BLaER1 treated with 17β-estradiol and CSF1 and Interleukin-3, amounts not matched to agents 10 nM and 100 nM (cell line): ENCODE data around the gene NENF.
A peak's percentile ranks its signal among the peaks of the same experiment; 100 is the strongest.

Experiments
- H3K27ac ChIP-seq, 11 experiments: shearing (Covaris generic); formaldehyde crosslinking; 2 replicates each; pipeline ENCODE4 v1.8.1; 2022
- H3K27me3 ChIP-seq, 11 experiments: shearing (Covaris generic); formaldehyde crosslinking; 2 replicates each; pipeline ENCODE4 v1.8.1; 2022
- H3K36me3 ChIP-seq, 11 experiments: shearing (Covaris generic); formaldehyde crosslinking; 2 replicates each; pipeline ENCODE4 v1.8.1; 2022
- H3K4me1 ChIP-seq, 10 experiments: shearing (Covaris generic); formaldehyde crosslinking; 2 replicates each; pipeline ENCODE4 v1.8.1; 2022
- H3K4me2 ChIP-seq, 11 experiments: shearing (Covaris generic); formaldehyde crosslinking; 2 replicates each; pipeline ENCODE4 v1.8.1; 2022
- H3K4me3 ChIP-seq, 10 experiments: shearing (Covaris generic); formaldehyde crosslinking; 2 replicates each; pipeline ENCODE4 v1.8.1; 2022
- H3K9ac ChIP-seq, 11 experiments: shearing (Covaris generic); formaldehyde crosslinking; 2 replicates each; pipeline ENCODE4 v1.8.1; 2022
- H3K9me3 ChIP-seq, 11 experiments: shearing (Covaris generic); formaldehyde crosslinking; replicated peaks in 1 of 11; 2 replicates each; pipeline ENCODE4 v1.8.1; 2022
- H4K20me1 ChIP-seq, 11 experiments: shearing (Covaris generic); formaldehyde crosslinking; 2 replicates each; pipeline ENCODE4 v1.8.1; 2022
- Cebpa-rat ChIP-seq, 11 experiments: shearing (Covaris generic); IDR thresholded peaks; 2 replicates each; pipeline ENCODE4 v1.8.1; 2022

The NENF gene

GRCh38 chr1:212459656-212460055 is 26.9 kb downstream of the NENF start:
- no peak overlapping the region for H3K27ac ChIP-seq
- peaks cover 5 to 43% (median 33%) of the 10 kb centered on the region in 10 experiments; a peak in 16 of 20 replicates for H3K4me1 ChIP-seq
- no peaks in the 10 kb centered on the region for H3K27me3 ChIP-seq
- no peak overlapping the region for H3K4me3 ChIP-seq
- H3K9me3 ChIP-seq = peaks cover 6 to 11% (median 10%) of the 10 kb centered on the region in 11 experiments; a peak in 18 of 22 replicates
- H3K4me2 ChIP-seq = no peak overlapping the region
- no peaks in the 10 kb centered on the region for H4K20me1 ChIP-seq
- no peak for TF ChIP-seq Cebpa-rat (IDR thresholded peaks at IDR 0.05)
- no peaks in the 10 kb centered on the region for H3K36me3 ChIP-seq
- H3K9ac ChIP-seq = no peak overlapping the region

- no peak overlapping the region for H3K27ac ChIP-seq
- no peak overlapping the region for H3K4me3 ChIP-seq
- no peak overlapping the region for H3K4me2 ChIP-seq
- no peak overlapping the region for H3K9ac ChIP-seq
- TF ChIP-seq Cebpa-rat (IDR thresholded peaks at IDR 0.05) = no peak
- no peaks in the 10 kb centered on the region for H3K27me3 ChIP-seq
- no peaks in the 10 kb centered on the region for H4K20me1 ChIP-seq
- peaks cover 6 to 11% (median 10%) of the 10 kb centered on the region in 11 experiments; a peak in 18 of 22 replicates for H3K9me3 ChIP-seq
- H3K36me3 ChIP-seq = no peaks in the 10 kb centered on the region
- peaks cover 0 to 43% (median 33%) of the 10 kb centered on the region in 10 experiments; a peak in 16 of 20 replicates for H3K4me1 ChIP-seq
Observed at GRCh38 chr1:212460376-212460775, 27.7 kb downstream of the NENF start.

GRCh38 chr1:212461916-212462660 is 29.4 kb downstream of the NENF start:
- Histone ChIP-seq H3K9me3 (peaks cover 6 to 11% (median 10%) of the 10 kb centered on the region in 11 experiments; a peak in 18 of 22 replicates), H3K27ac (no peak overlapping the region), H3K36me3 (no peaks in the 10 kb centered on the region), H3K4me3 (no peak overlapping the region), H3K4me2 (no peak overlapping the region), H3K4me1 (peaks cover 6 to 49% (median 39%) of the 10 kb centered on the region in 10 experiments), H3K27me3 (no peaks in the 10 kb centered on the region), H4K20me1 (no peaks in the 10 kb centered on the region), H3K9ac (no peak overlapping the region)
- no peak for TF ChIP-seq Cebpa-rat (IDR thresholded peaks at IDR 0.05)

GRCh38 chr1:212463565-212464285 is 31.0 kb downstream of the NENF start:
- TF ChIP-seq Cebpa-rat (IDR thresholded peaks at IDR 0.05) = no peak
- Histone ChIP-seq H3K27me3 (no peaks in the 10 kb centered on the region), H3K4me1 (peaks cover 16 to 55% (median 50%) of the 10 kb centered on the region in 10 experiments), H3K9ac (peak overlapping the region in 5 of 11 experiments; percentile 1 to 28 (median 23); a peak in 4 of 22 replicates), H3K27ac (0 out of 22 replicates have a peak overlapping the region, but pooled peaks of 2 of the 11 experiments have one; percentile 0 to 6), H4K20me1 (no peaks in the 10 kb centered on the region), H3K36me3 (no peaks in the 10 kb centered on the region), H3K9me3 (no peaks in the 10 kb centered on the region), H3K4me2 (peak overlapping the region in 9 of 11 experiments; percentile 18 to 94 (median 57); a peak in 16 of 22 replicates), H3K4me3 (no peak overlapping the region)

- 0 out of 22 replicates have a peak overlapping the region, but pooled peaks of 1 of the 11 experiments have one; percentile 24 for H3K9ac ChIP-seq
- no peak overlapping the region for H3K4me3 ChIP-seq
- H3K36me3 ChIP-seq = no peaks in the 10 kb centered on the region
- peaks cover 16 to 55% (median 50%) of the 10 kb centered on the region in 10 experiments for H3K4me1 ChIP-seq
- peak overlapping the region in 1 of 11 experiments; percentile 27; a peak in 1 of 22 replicates for H3K27ac ChIP-seq
- TF ChIP-seq Cebpa-rat (IDR thresholded peaks at IDR 0.05) = no peak
- no peaks in the 10 kb centered on the region for H4K20me1 ChIP-seq
- H3K4me2 ChIP-seq = peak overlapping the region in 8 of 11 experiments; percentile 28 to 94 (median 78); a peak in 10 of 22 replicates
- H3K9me3 ChIP-seq = no peaks in the 10 kb centered on the region
- H3K27me3 ChIP-seq = no peaks in the 10 kb centered on the region
Observed at GRCh38 chr1:212465311-212465710, 32.6 kb downstream of the NENF start.

DNA sequence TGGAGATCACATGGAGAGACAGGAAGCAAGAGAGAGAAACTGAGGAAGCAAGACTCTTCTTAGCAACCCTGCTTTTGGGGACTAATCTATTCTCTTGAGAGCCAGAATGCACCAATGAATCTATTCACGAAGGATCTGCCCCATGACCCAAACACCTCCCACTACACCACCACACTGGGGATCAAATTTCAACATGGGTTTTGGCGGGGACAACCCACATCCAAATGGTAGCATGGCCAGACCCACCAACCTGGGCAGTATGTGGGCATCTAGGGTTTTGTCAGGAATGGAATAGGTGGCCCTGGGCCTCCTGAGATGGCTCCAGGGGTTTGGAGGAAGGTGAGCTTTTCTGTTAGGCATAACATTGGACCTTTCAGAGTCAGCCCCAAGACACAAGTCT is 33.7 kb downstream of the NENF start:
- peaks cover 16 to 55% (median 50%) of the 10 kb centered on the region in 10 experiments for H3K4me1 ChIP-seq
- H4K20me1 ChIP-seq = no peaks in the 10 kb centered on the region
- H3K27me3 ChIP-seq = no peaks in the 10 kb centered on the region
- no peak for TF ChIP-seq Cebpa-rat (IDR thresholded peaks at IDR 0.05)
- H3K27ac ChIP-seq = peak overlapping the region in 6 of 11 experiments; percentile 40 to 79 (median 58); a peak in 10 of 22 replicates
- H3K9ac ChIP-seq = peak overlapping the region in 4 of 11 experiments; percentile 5 to 45 (median 19); a peak in 2 of 22 replicates
- H3K4me3 ChIP-seq = peak overlapping the region in 1 of 10 experiments; percentile 12; a peak in 1 of 20 replicates
- H3K36me3 ChIP-seq = no peaks in the 10 kb centered on the region
- no peaks in the 10 kb centered on the region for H3K9me3 ChIP-seq
- peak overlapping the region in 10 of 11 experiments; percentile 43 to 94 (median 80); a peak in 17 of 22 replicates for H3K4me2 ChIP-seq

DNA sequence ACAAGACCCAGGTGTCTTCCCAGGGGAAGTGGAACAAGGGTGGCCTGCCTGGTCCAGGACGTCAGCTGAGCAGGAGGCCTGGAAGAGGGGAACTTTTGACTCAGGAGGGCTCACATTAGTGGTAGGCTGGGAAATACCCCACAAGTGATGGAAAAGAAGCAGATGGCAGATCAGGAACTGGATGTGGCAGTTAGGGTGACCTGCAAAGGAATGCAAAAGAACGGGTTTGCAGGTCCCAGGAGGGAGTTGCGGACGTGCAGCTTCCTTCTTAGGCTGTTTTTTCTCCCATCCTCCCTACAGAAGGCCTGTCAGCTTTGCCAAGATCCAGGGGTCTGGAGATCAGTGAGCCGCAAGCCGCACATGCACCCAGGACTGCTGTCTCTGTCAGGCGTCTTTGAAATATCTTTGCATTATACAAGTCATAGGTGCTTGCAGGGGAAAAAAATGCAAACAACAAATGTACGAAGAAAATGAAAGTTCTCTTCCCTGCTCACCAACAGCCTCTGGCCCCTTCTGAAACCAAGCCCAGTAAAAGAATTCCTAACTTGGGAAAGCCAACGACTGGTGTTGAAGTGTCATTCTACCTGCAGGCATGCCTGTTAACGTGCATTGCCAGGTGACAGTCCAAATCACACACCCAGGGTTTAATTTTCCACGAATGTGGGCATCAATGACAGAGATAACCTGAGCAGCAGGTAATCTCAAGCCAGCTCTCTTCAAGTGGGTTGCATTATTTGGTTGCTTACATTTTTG is 34.4 kb downstream of the NENF start:
- Histone ChIP-seq H3K4me2 (peak overlapping the region; percentile 43 to 94 (median 78)), H4K20me1 (no peaks in the 10 kb centered on the region), H3K4me1 (peaks cover 16 to 55% (median 50%) of the 10 kb centered on the region in 10 experiments), H3K9me3 (no peaks in the 10 kb centered on the region), H3K27me3 (no peaks in the 10 kb centered on the region), H3K27ac (peak overlapping the region in 6 of 11 experiments; percentile 45 to 79 (median 58); a peak in 11 of 22 replicates), H3K36me3 (no peaks in the 10 kb centered on the region), H3K9ac (peak overlapping the region in 5 of 11 experiments; percentile 5 to 51 (median 45); a peak in 7 of 22 replicates), H3K4me3 (peak overlapping the region in 2 of 10 experiments; percentile 12 to 32; a peak in 3 of 20 replicates)
- no peak for TF ChIP-seq Cebpa-rat (IDR thresholded peaks at IDR 0.05)

DNA sequence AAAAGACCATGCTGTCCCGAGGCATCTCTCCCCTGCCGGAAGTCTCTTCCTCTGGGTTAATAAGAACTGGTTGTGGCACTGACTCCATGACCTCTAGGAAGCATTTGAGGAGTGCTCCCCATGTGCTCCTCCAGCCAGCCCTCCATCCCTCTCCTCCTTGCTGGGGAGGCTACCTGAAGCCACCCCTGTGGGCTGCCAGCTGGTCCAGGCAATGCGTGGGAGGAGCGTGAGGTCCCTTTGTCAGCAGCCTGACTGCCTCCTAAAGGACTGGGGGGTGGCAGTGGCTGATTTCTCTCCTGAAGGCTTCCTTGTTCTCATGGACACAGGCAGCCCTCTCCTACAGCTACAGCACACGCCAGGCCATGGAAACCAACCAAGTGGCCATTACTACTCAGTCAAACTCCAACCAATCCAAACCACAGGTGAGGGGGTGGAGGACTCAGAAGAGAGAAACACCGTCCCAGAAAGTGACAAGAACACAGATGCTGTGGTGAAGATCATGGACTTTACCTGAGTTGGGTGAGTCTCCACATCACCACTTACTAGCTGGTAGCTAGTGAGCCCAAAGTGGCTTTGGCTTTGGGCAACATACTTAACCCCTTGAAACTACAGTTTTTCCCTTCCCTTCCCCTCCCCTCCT is 35.2 kb downstream of the NENF start:
- Histone ChIP-seq H3K27ac (peak overlapping the region in 8 of 11 experiments; percentile 20 to 79 (median 54); a peak in 14 of 22 replicates), H3K36me3 (no peaks in the 10 kb centered on the region), H3K4me2 (peak overlapping the region; percentile 38 to 94 (median 78)), H4K20me1 (no peaks in the 10 kb centered on the region), H3K4me1 (peaks cover 16 to 59% (median 53%) of the 10 kb centered on the region in 10 experiments), H3K4me3 (no peak overlapping the region), H3K9me3 (no peaks in the 10 kb centered on the region), H3K9ac (peak overlapping the region in 4 of 11 experiments; percentile 16 to 51 (median 32); a peak in 3 of 22 replicates), H3K27me3 (no peaks in the 10 kb centered on the region)
- TF ChIP-seq Cebpa-rat (IDR thresholded peaks at IDR 0.05) = no peak
